CD8-positive, alpha-beta memory T cell (primary cell): ENCODE data around the gene TCN2. TPM values are rescaled to one million over a fixed set of nuclear protein-coding genes. Genes with fewer than 3 reads are reported as not detected.

Experiments used
- CTCF ChIA-PET: fragments of 350-600 bp; sonication (Branson Sonifier 250); formaldehyde crosslinking; loops from one replicate; lab custom pipeline; 2021; ENCODE audit warnings: antibody characterized with exemption; lab: Charles Lee
- POLR2A ChIA-PET: fragments of 350-600 bp; sonication (Branson Sonifier 250); formaldehyde crosslinking; loops from one replicate; lab custom pipeline; 2021; ENCODE audit warnings: antibody characterized with exemption; lab: Charles Lee
- DNase-seq, 5 donors: peaks; one replicate each; pipeline versions ENCODE4 v3.0.0 to v3.0.0-alpha.2; 2020 to 2022; ENCODE audit warnings: mixed read lengths in 1 of 5
- H3K27ac ChIP-seq: one replicate; pipeline ENCODE4 v1.7.0; 2013; ENCODE audit warnings: low read depth, mild to moderate bottlenecking, low read length, moderate library complexity
- H3K27me3 ChIP-seq: 2 replicates; pipeline ENCODE4 v1.7.0; 2013; ENCODE audit warnings: low read length, mild to moderate bottlenecking; ENCODE audit not compliant: insufficient read depth, poor library complexity, severe bottlenecking
- H3K36me3 ChIP-seq: 2 replicates; pipeline ENCODE4 v1.7.0; 2013; ENCODE audit warnings: mild to moderate bottlenecking, low read length, moderate library complexity; ENCODE audit not compliant: insufficient read depth
- H3K4me1 ChIP-seq: 2 replicates; pipeline ENCODE4 v1.7.0; 2013; ENCODE audit warnings: mild to moderate bottlenecking, low read length, moderate library complexity; ENCODE audit not compliant: insufficient read depth
- H3K4me3 ChIP-seq: 2 replicates; pipeline ENCODE4 v1.7.0; 2013; ENCODE audit warnings: mild to moderate bottlenecking, low read length
- H3K9me3 ChIP-seq: 2 replicates; pipeline ENCODE4 v1.7.0; 2013; ENCODE audit warnings: mild to moderate bottlenecking, low read length
- H3K27ac Mint-ChIP-seq, 8 donors: one replicate each; pipeline ENCODE4 v1.8.0; 2020 to 2021; ENCODE audit warnings: mixed read lengths in 8 of 8, mild to moderate bottlenecking in 6 of 8, inconsistent platforms in 3 of 8, moderate library complexity in 3 of 8
- H3K27me3 Mint-ChIP-seq, 2 donors: one replicate each; pipeline ENCODE4 v1.8.0; 2020 to 2021; ENCODE audit warnings: mixed read lengths in 2 of 2, mild to moderate bottlenecking in 1 of 2, moderate library complexity in 1 of 2
- H3K36me3 Mint-ChIP-seq, 3 donors: one replicate each; pipeline ENCODE4 v1.8.0; 2020 to 2021; ENCODE audit warnings: mixed read lengths in 3 of 3, inconsistent platforms in 1 of 3, mild to moderate bottlenecking in 1 of 3
- H3K4me1 Mint-ChIP-seq, 3 donors: one replicate each; pipeline ENCODE4 v1.8.0; 2020 to 2021; ENCODE audit warnings: mixed read lengths in 3 of 3, inconsistent platforms in 1 of 3, mild to moderate bottlenecking in 1 of 3
- H3K4me3 Mint-ChIP-seq, 7 donors: one replicate each; pipeline ENCODE4 v1.8.0; 2020 to 2021; ENCODE audit warnings: mixed read lengths in 7 of 7, mild to moderate bottlenecking in 6 of 7, moderate library complexity in 4 of 7, inconsistent platforms in 2 of 7
- H3K9me3 Mint-ChIP-seq, 5 donors: one replicate each; pipeline ENCODE4 v1.8.0; 2020 to 2022; ENCODE audit warnings: mixed read lengths in 5 of 5, mild to moderate bottlenecking in 3 of 5, moderate library complexity in 2 of 5, inconsistent platforms in 1 of 5
- polyA plus RNA-seq: library from polyadenylated mRNA; unstranded; fragments of 300-500 nt; fragmentation: Illumina TruSeq; gene quantifications from one replicate; pipeline ENCODE4 v1.2.3, GENCODE V29; 2021
- total RNA-seq, 2 experiments: library from RNA; stranded (reverse); gene quantifications; one replicate each; pipeline ENCODE4 v1.2.3, GENCODE V29; 2021

TCN2 gene
- total and polyA plus RNA-seq, 3 experiments from 2014 or later: 0.11 to 0.63 (median 0.28) TPM

GRCh38 chr22:30643055-30643875 is 36.3 kb downstream of the TCN2 start:
- Mint-ChIP-seq H3K27ac (peak overlapping the region in 3 of 8 donors; percentile 15 to 86 (median 61)), H3K4me1 (peaks cover 0 to 9% (median 1%) of the 10 kb centered on the region in 3 donors), H3K4me3 (no peak overlapping the region), H3K36me3 (peaks cover 0 to 5% (median 0%) of the 10 kb centered on the region in 3 donors), H3K9me3 (no peaks in the 10 kb centered on the region), H3K27me3 (no peaks in the 10 kb centered on the region)
- Histone ChIP-seq H3K27ac (no peak overlapping the region), H3K36me3 (no peaks in the 10 kb centered on the region), H3K27me3 (no peaks in the 10 kb centered on the region), H3K4me1 (no peaks in the 10 kb centered on the region), H3K9me3 (no peaks in the 10 kb centered on the region), H3K4me3 (no peak overlapping the region)
- no peak for DNase-seq
- ChIA-PET POLR2A (interaction anchor here (0.5 kb wide), 1 partner anchor 12 kb away, joined by 4 read pairs; no protein-coding TSS in a partner anchor), CTCF (interaction anchor here (0.7 to 2.0 kb wide), 3 partner anchors 9 to 442 kb away, joined by 3 to 6 read pairs (median 5); no protein-coding TSS in a partner anchor)

GRCh38 chr22:30646518-30647160 is 39.7 kb downstream of the TCN2 start:
- POLR2A ChIA-PET: no interaction called here
- no peaks in the 10 kb centered on the region for H3K36me3 ChIP-seq
- no peaks in the 10 kb centered on the region for H3K9me3 ChIP-seq
- H3K27me3 ChIP-seq: no peaks in the 10 kb centered on the region
- CTCF ChIA-PET: interaction anchor here (4.7 kb wide), 1 partner anchor 12 kb away, joined by 35 read pairs; the partner anchor contains the start of gene SLC35E4
- H3K4me1 ChIP-seq: no peaks in the 10 kb centered on the region
- Mint-ChIP-seq H3K27ac (peak overlapping the region in 2 of 8 donors; percentile 8 to 65), H3K27me3 (no peaks in the 10 kb centered on the region), H3K4me1 (peaks cover 3 to 19% (median 10%) of the 10 kb centered on the region in 3 donors), H3K4me3 (no peak overlapping the region), H3K9me3 (no peaks in the 10 kb centered on the region), H3K36me3 (no peaks in the 10 kb centered on the region)
- H3K27ac ChIP-seq: no peak overlapping the region
- DNase-seq: no peak
- H3K4me3 ChIP-seq: no peak overlapping the region

GRCh38 chr22:30647536-30647935 is 40.6 kb downstream of the TCN2 start:
- ChIA-PET POLR2A (no interaction called here), CTCF (interaction anchor here (4.7 kb wide), 1 partner anchor 13 kb away, joined by 35 read pairs; the partner anchor contains the start of gene SLC35E4)
- H3K4me1 ChIP-seq: no peaks in the 10 kb centered on the region
- no peaks in the 10 kb centered on the region for H3K9me3 ChIP-seq
- peaks cover 4 to 19% (median 17%) of the 10 kb centered on the region in 3 donors for H3K4me1 Mint-ChIP-seq
- H3K27me3 Mint-ChIP-seq: no peaks in the 10 kb centered on the region
- no peak for DNase-seq
- no peaks in the 10 kb centered on the region for H3K27me3 ChIP-seq
- H3K27ac Mint-ChIP-seq: no peak overlapping the region
- H3K9me3 Mint-ChIP-seq: no peaks in the 10 kb centered on the region
- H3K36me3 Mint-ChIP-seq: no peaks in the 10 kb centered on the region
- no peak overlapping the region for H3K4me3 Mint-ChIP-seq
- no peak overlapping the region for H3K27ac ChIP-seq
- no peaks in the 10 kb centered on the region for H3K36me3 ChIP-seq
- no peak overlapping the region for H3K4me3 ChIP-seq

GRCh38 chr22:30648825-30649224 is 41.9 kb downstream of the TCN2 start:
- Mint-ChIP-seq H3K4me1 (peaks cover 4 to 22% (median 12%) of the 10 kb centered on the region in 3 donors), H3K36me3 (peaks cover 0 to 2% (median 0%) of the 10 kb centered on the region in 3 donors), H3K27ac (peak overlapping the region in 6 of 8 donors; percentile 12 to 85 (median 64)), H3K27me3 (no peaks in the 10 kb centered on the region), H3K4me3 (no peak overlapping the region), H3K9me3 (no peaks in the 10 kb centered on the region)
- H3K27me3 ChIP-seq: no peaks in the 10 kb centered on the region
- H3K27ac ChIP-seq: peak overlapping the region; percentile 18
- no peaks in the 10 kb centered on the region for H3K4me1 ChIP-seq
- no peak for DNase-seq
- CTCF ChIA-PET: interaction anchor here (0.9 to 4.7 kb wide), 2 partner anchors 14 to 273 kb away, joined by 3 to 35 read pairs; partner anchors contain the start of gene SLC35E4
- POLR2A ChIA-PET: no interaction called here
- no peaks in the 10 kb centered on the region for H3K9me3 ChIP-seq
- H3K36me3 ChIP-seq: no peaks in the 10 kb centered on the region
- H3K4me3 ChIP-seq: no peak overlapping the region

- Mint-ChIP-seq H3K27ac (peak overlapping the region; percentile 21 to 92 (median 70)), H3K9me3 (no peaks in the 10 kb centered on the region), H3K27me3 (no peaks in the 10 kb centered on the region), H3K4me1 (peaks cover 4 to 22% (median 10%) of the 10 kb centered on the region in 3 donors), H3K4me3 (no peak overlapping the region), H3K36me3 (peaks cover 0 to 4% (median 2%) of the 10 kb centered on the region in 3 donors)
- Histone ChIP-seq H3K4me3 (no peak overlapping the region), H3K9me3 (no peaks in the 10 kb centered on the region), H3K4me1 (no peaks in the 10 kb centered on the region), H3K27ac (peak overlapping the region; percentile 18), H3K27me3 (no peaks in the 10 kb centered on the region), H3K36me3 (no peaks in the 10 kb centered on the region)
- CTCF ChIA-PET: interaction anchor here (0.9 to 4.7 kb wide), 2 partner anchors 15 to 272 kb away, joined by 3 to 35 read pairs; partner anchors contain the start of gene SLC35E4
- DNase-seq: peak in 4 of 5 donors; percentile 14 to 83 (median 34)
- POLR2A ChIA-PET: no interaction called here
Observed at GRCh38 chr22:30649430-30650007, 42.5 kb downstream of the TCN2 start.

GRCh38 chr22:30650508-30651116 is 43.6 kb downstream of the TCN2 start:
- Mint-ChIP-seq H3K9me3 (no peaks in the 10 kb centered on the region), H3K27ac (peak overlapping the region in 3 of 8 donors; percentile 26 to 68 (median 50)), H3K27me3 (no peaks in the 10 kb centered on the region), H3K36me3 (peaks cover 0 to 10% (median 4%) of the 10 kb centered on the region in 3 donors), H3K4me3 (no peak overlapping the region), H3K4me1 (peaks cover 4 to 22% (median 10%) of the 10 kb centered on the region in 3 donors)
- Histone ChIP-seq H3K27me3 (no peaks in the 10 kb centered on the region), H3K4me1 (no peaks in the 10 kb centered on the region), H3K36me3 (no peaks in the 10 kb centered on the region), H3K4me3 (no peak overlapping the region), H3K9me3 (no peaks in the 10 kb centered on the region), H3K27ac (no peak overlapping the region)
- CTCF ChIA-PET: interaction anchor here (4.7 kb wide), 1 partner anchor 16 kb away, joined by 35 read pairs; the partner anchor contains the start of gene SLC35E4
- DNase-seq: no peak
- POLR2A ChIA-PET: no interaction called here

- peaks cover 0 to 12% (median 4%) of the 10 kb centered on the region in 3 donors for H3K36me3 Mint-ChIP-seq
- Histone ChIP-seq H3K27ac (no peak overlapping the region), H3K4me3 (no peak overlapping the region), H3K27me3 (no peaks in the 10 kb centered on the region), H3K4me1 (no peaks in the 10 kb centered on the region), H3K36me3 (no peaks in the 10 kb centered on the region), H3K9me3 (no peaks in the 10 kb centered on the region)
- CTCF ChIA-PET: no interaction called here
- H3K27me3 Mint-ChIP-seq: no peaks in the 10 kb centered on the region
- H3K4me3 Mint-ChIP-seq: no peak overlapping the region
- no peak for DNase-seq
- no peaks in the 10 kb centered on the region for H3K9me3 Mint-ChIP-seq
- H3K4me1 Mint-ChIP-seq: peaks cover 4 to 22% (median 10%) of the 10 kb centered on the region in 3 donors
- H3K27ac Mint-ChIP-seq: peak overlapping the region in 2 of 8 donors; percentile 3 to 69
- POLR2A ChIA-PET: no interaction called here
Observed at GRCh38 chr22:30652852-30653251, 45.9 kb downstream of the TCN2 start.
